Stomach (tissue), 4 donors: ENCODE results near the gene XXYLT1.

Experiments
- CTCF ChIP-seq, 7 experiments: fragments of 450-650 bp in 4 of 7; fragments of 200-600 bp in 3 of 7; sonication (generic) in 3 of 7; IDR thresholded peaks; one replicate each; pipeline ENCODE4 v1.5.1; 2016 to 2019; ENCODE audit warnings: antibody characterized with exemption in 7 of 7, control low read depth in 2 of 7, mild to moderate bottlenecking in 1 of 7
- POLR2AphosphoS5 ChIP-seq, 3 donors: sonication (generic); formaldehyde crosslinking; IDR thresholded peaks; one replicate each; pipeline ENCODE4 v1.6.1; 2016; ENCODE audit warnings: antibody characterized with exemption in 3 of 3

GRCh38 chr3:195197765-195198425 lies 73.1 kb downstream of the XXYLT1 start:
- no peak for TF ChIP-seq CTCF (IDR thresholded peaks at IDR 0.05)
- TF ChIP-seq POLR2AphosphoS5 (IDR thresholded peaks at IDR 0.05), result no peak
